ENCODE results near the gene NAV2.

The NAV2 gene

GRCh38 chr11:20050551-20051333 is 338.1 kb downstream of the NAV2 start:
- DNase-seq = no peak

- DNase-seq = no peak
Observed at GRCh38 chr11:20051469-20052399, 339.1 kb downstream of the NAV2 start.

- no peak for DNase-seq
Observed at GRCh38 chr11:20053572-20053971, 340.9 kb downstream of the NAV2 start.

GRCh38 chr11:20054584-20054983 is 341.9 kb downstream of the NAV2 start:
- DNase-seq = no peak

- no peak for DNase-seq
Observed at GRCh38 chr11:20055312-20055711, 342.7 kb downstream of the NAV2 start.

- DNase-seq = no peak
Observed at GRCh38 chr11:20056109-20056949, 343.7 kb downstream of the NAV2 start.

- DNase-seq = no peak
Observed at GRCh38 chr11:20056950-20057943, 344.6 kb downstream of the NAV2 start.

GRCh38 chr11:20058749-20059458 is 346.3 kb downstream of the NAV2 start:
- no peak for DNase-seq

GRCh38 chr11:20059587-20060021 is 347.0 kb downstream of the NAV2 start:
- no peak for DNase-seq

- no peak for DNase-seq
Observed at GRCh38 chr11:20060181-20060580, 347.5 kb downstream of the NAV2 start.

GRCh38 chr11:20060647-20061205 is 348.1 kb downstream of the NAV2 start:
- DNase-seq = no peak

GRCh38 chr11:20061776-20062175 is 349.1 kb downstream of the NAV2 start:
- DNase-seq = no peak

- DNase-seq = no peak
Observed at GRCh38 chr11:20064961-20065405, 352.3 kb downstream of the NAV2 start.

- no peak for DNase-seq
Observed at GRCh38 chr11:20065406-20065805, 352.8 kb downstream of the NAV2 start.

- no peak for DNase-seq
Observed at GRCh38 chr11:20066013-20066782, 353.6 kb downstream of the NAV2 start.

- no peak for DNase-seq
Observed at GRCh38 chr11:20066783-20067156, 354.1 kb downstream of the NAV2 start.

GRCh38 chr11:20067665-20068064 is 355.0 kb downstream of the NAV2 start:
- DNase-seq = no peak

- no peak for DNase-seq
Observed at GRCh38 chr11:20068691-20069090, 356.1 kb downstream of the NAV2 start.

GRCh38 chr11:20070459-20070858 is 357.8 kb downstream of the NAV2 start:
- no peak for DNase-seq

GRCh38 chr11:20075627-20076026 is 363.0 kb downstream of the NAV2 start:
- no peak for DNase-seq

Measured in stimulated activated CD4-positive, alpha-beta T cell treated with anti-CD3 and anti-CD28 coated beads, Interleukin-15, amount 100 ng/mL, for 24 hours (primary cell).